HepG2 (cell line): ENCODE results near the gene SMYD1. TPM values are rescaled to one million over a fixed set of nuclear protein-coding genes. Genes with fewer than 3 reads are reported as not detected.

Source experiments
- ATAC-seq: fragments of 200-7000 bp; cut with Tn5 transposase; 3 replicates; pipeline ENCODE4 v1.9.1; 2020; ENCODE audit warnings: mild to moderate bottlenecking, moderate library complexity
- BruUV-seq: library from RNA; stranded (reverse); fragments of 400-500 nt; replicated peaks from 2 replicates; lab custom pipeline; 2021; lab: Mats Ljungman, UMichigan
- CTCF ChIA-PET: fragments of 300-600 bp; formaldehyde crosslinking; extraction: SDS; loops from one replicate; lab custom pipeline; 2021; ENCODE audit warnings: low total read pairs, inconsistent platforms, low intra/inter-chr PET ratio; lab: Yijun Ruan, JAX
- POLR2A ChIA-PET: fragments of 350-600 bp; sonication (Branson Sonifier 250); formaldehyde crosslinking; loops from one replicate; lab custom pipeline; 2020; ENCODE audit warnings: antibody characterized with exemption, inconsistent platforms; lab: Yijun Ruan, JAX
- DNase-seq: peaks from one replicate; pipeline ENCODE4 v3.0.0-alpha.2; 2015; ENCODE audit warnings: low spot score
- FAIRE-seq: peaks from 3 replicates; lab custom pipeline; 2011; peaks lifted over from hg19 to GRCh38; lab: Jason Lieb, UNC
- H2AFZ ChIP-seq: one replicate; pipeline ENCODE4 v1.6.1; 2011; ENCODE audit warnings: low read length, inconsistent platforms
- H3K27ac ChIP-seq: fragments of 300-600 bp; 3 replicates; pipeline ENCODE4 v1.8.0; 2011; ENCODE audit warnings: mixed run types, mild to moderate bottlenecking, mixed read lengths, low read length, inconsistent platforms; ENCODE audit not compliant: insufficient read depth; ENCODE audit errors: extremely low read length
- H3K27me3 ChIP-seq, 2 experiments: fragments of 200-600 bp in 1 of 2; 2 replicates in 1 of 2; 3 replicates in 1 of 2; pipeline versions ENCODE4 v1.6.0 to v1.8.0; 2011; ENCODE audit warnings: low read length in 2 of 2, mild to moderate bottlenecking in 2 of 2, moderate library complexity in 2 of 2, inconsistent platforms in 1 of 2; ENCODE audit not compliant: insufficient read depth in 2 of 2, control insufficient read depth in 1 of 2
- H3K36me3 ChIP-seq, 2 experiments: fragments of 200-600 bp in 1 of 2; replicated peaks in 1 of 2; 2 replicates in 1 of 2; 3 replicates in 1 of 2; pipeline versions ENCODE4 v1.5.1 to v1.8.0; 2011; ENCODE audit warnings: low read length in 2 of 2, inconsistent platforms in 1 of 2; ENCODE audit not compliant: insufficient read depth in 2 of 2, control insufficient read depth in 1 of 2
- H3K4me1 ChIP-seq: 2 replicates; pipeline ENCODE4 v1.5.1; 2012; ENCODE audit warnings: low read length, inconsistent platforms; ENCODE audit not compliant: insufficient read depth
- H3K4me2 ChIP-seq: 2 replicates; pipeline ENCODE4 v1.6.0; 2011; ENCODE audit warnings: low read depth, low read length, inconsistent platforms
- H3K4me3 ChIP-seq, 3 experiments: fragments of 200-600 bp in 1 of 3; sonication (generic), shearing (Covaris generic) in 1 of 3; replicated peaks in 1 of 3; 2 replicates each; pipeline ENCODE4 v1.5.1; 2011 to 2016; ENCODE audit warnings: low read length in 3 of 3, inconsistent platforms in 2 of 3, low read depth in 2 of 3, mild to moderate bottlenecking in 2 of 3, control low read depth in 1 of 3, mixed read lengths in 1 of 3; ENCODE audit not compliant: insufficient read depth in 1 of 3
- H3K79me2 ChIP-seq: one replicate; pipeline ENCODE4 v1.6.1; 2011; ENCODE audit warnings: low read length, inconsistent platforms; ENCODE audit not compliant: insufficient read depth
- H3K9ac ChIP-seq: 2 replicates; pipeline ENCODE4 v1.6.0; 2011; ENCODE audit warnings: mild to moderate bottlenecking, low read depth, low read length, inconsistent platforms; ENCODE audit not compliant: insufficient read depth
- H3K9me3 ChIP-seq: 2 replicates; pipeline ENCODE4 v1.5.1; 2012; ENCODE audit warnings: mild to moderate bottlenecking, low read length
- H4K20me1 ChIP-seq: 2 replicates; pipeline ENCODE4 v1.6.0; 2011; ENCODE audit warnings: inconsistent platforms, mild to moderate bottlenecking, low read length, moderate library complexity; ENCODE audit not compliant: insufficient read depth
- IRF2 ChIP-seq: IDR thresholded peaks from 2 replicates; pipeline ENCODE4 v1.6.1; 2018; ENCODE audit warnings: missing genetic modification reagents, missing compliant biosample characterization
- ZNF792 ChIP-seq: IDR thresholded peaks from 2 replicates; pipeline ENCODE4 v1.6.1; 2016
- WGBS: methylation state at CpG from one replicate; pipeline ENCODE4 v1.1.6; 2017; ENCODE audit warnings: low lambda C conversion rate; 5-methylcytosine and 5-hydroxymethylcytosine counted together
- in situ Hi-C: cut with HindIII; loops from 2 replicates; pipeline ENCODE4 v1.10.0; 2017; ENCODE audit warnings: low pct_unique_long_range_greater_than_20kb; ENCODE audit not compliant: extremely low pct_ligation_motif_present
- intact Hi-C: fragments of 100-400 bp; cut with micrococcal nuclease; formaldehyde crosslinking; loops from one replicate; pipeline ENCODE4 v1.10.0; 2022; ENCODE audit not compliant: unreplicated experiment
- polyA plus RNA-seq, 8 experiments: library from polyadenylated mRNA; depleted of rRNA in 3 of 8; stranded (reverse) in 7 of 8; unstranded in 1 of 8; fragments of >200 nt; fragmentation: Illumina TruSeq in 4 of 8; extraction: Trizol in 4 of 8; gene quantifications; 2 replicates each; pipeline versions ENCODE4 v1.2.1 to v1.2.3, GENCODE V29; 2011 to 2016; ENCODE audit warnings: low read depth in 4 of 8, missing spikeins in 1 of 8, mixed read lengths in 1 of 8; ENCODE audit not compliant: insufficient read depth in 1 of 8
- total RNA-seq, 5 experiments: library from RNA; depleted of rRNA; stranded (reverse); fragments of >200 nt; fragmentation: Illumina TruSeq; extraction: Trizol; gene quantifications; 2 replicates each; pipeline ENCODE4 v1.2.3, GENCODE V29; 2016; ENCODE audit warnings: low read depth in 1 of 5
- TF ChIP-seq, protein P1 (sequence below): sonication (generic); formaldehyde crosslinking; IDR thresholded peaks from 2 replicates; pipeline ENCODE4; 2020; ENCODE audit warnings: missing genetic modification reagents, mild to moderate bottlenecking, borderline replicate concordance
- TF ChIP-seq, protein P2 (sequence below): IDR thresholded peaks from 2 replicates; pipeline ENCODE4 v1.6.1; 2016; ENCODE audit warnings: missing genetic modification reagents, missing compliant biosample characterization
- TF ChIP-seq, protein P3 (sequence below): sonication (generic); formaldehyde crosslinking; IDR thresholded peaks from 2 replicates; pipeline ENCODE4 v1.4.0; 2020; ENCODE audit warnings: missing genetic modification reagents
- TF ChIP-seq, protein P4 (sequence below): sonication (generic); formaldehyde crosslinking; IDR thresholded peaks from 2 replicates; pipeline ENCODE4 v1.4.0; 2020; ENCODE audit warnings: missing genetic modification reagents

SMYD1 gene
- total and polyA plus RNA-seq, 2 of the 13 experiments (the other 11 are each of a cell fraction or from before 2014, with no cell fraction given) = not detected

DNA sequence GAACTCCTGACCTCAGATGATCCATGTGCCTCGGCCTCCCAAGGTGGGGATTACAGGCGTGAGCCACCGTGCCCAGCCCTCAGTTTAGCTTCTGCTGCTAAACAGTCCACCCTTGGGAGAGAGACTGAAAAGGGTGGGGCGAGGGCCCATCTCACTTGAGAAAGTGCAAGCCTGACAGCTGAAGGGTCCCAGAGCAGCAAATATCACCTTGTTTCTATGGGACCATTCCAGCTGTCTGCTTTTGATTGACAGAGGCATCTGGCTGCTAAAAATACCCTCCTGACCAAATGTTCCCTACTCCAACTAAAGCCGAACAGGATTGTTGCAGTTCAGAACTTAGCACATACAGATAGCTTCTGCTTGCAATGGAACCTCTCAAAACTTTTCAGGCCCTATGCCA, 436 bp upstream of the SMYD1 start:
- BruUV-seq = no TSS peak
- no peaks in the 10 kb centered on the region for H3K36me3 ChIP-seq
- DNase-seq = no peak
- H3K27ac ChIP-seq = no peak overlapping the region
- intact Hi-C loops (no loop called here), in situ Hi-C loops (loop anchor here (25.0 kb wide), 1 partner anchor 395 kb away; the partner anchor contains the start of gene FOXI3)
- no peak overlapping the region for H3K4me2 ChIP-seq
- no peaks in the 10 kb centered on the region for H3K79me2 ChIP-seq
- ChIA-PET POLR2A (no interaction called here), CTCF (no interaction called here)
- TF ChIP-seq, protein P1, sequence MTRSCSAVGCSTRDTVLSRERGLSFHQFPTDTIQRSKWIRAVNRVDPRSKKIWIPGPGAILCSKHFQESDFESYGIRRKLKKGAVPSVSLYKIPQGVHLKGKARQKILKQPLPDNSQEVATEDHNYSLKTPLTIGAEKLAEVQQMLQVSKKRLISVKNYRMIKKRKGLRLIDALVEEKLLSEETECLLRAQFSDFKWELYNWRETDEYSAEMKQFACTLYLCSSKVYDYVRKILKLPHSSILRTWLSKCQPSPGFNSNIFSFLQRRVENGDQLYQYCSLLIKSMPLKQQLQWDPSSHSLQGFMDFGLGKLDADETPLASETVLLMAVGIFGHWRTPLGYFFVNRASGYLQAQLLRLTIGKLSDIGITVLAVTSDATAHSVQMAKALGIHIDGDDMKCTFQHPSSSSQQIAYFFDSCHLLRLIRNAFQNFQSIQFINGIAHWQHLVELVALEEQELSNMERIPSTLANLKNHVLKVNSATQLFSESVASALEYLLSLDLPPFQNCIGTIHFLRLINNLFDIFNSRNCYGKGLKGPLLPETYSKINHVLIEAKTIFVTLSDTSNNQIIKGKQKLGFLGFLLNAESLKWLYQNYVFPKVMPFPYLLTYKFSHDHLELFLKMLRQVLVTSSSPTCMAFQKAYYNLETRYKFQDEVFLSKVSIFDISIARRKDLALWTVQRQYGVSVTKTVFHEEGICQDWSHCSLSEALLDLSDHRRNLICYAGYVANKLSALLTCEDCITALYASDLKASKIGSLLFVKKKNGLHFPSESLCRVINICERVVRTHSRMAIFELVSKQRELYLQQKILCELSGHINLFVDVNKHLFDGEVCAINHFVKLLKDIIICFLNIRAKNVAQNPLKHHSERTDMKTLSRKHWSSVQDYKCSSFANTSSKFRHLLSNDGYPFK (CRISPR knock-in tag) = no peak
- TF ChIP-seq IRF2 (CRISPR knock-in tag) (no peak), ZNF792 (CRISPR knock-in tag) (no peak)
- TF ChIP-seq, protein P2, sequence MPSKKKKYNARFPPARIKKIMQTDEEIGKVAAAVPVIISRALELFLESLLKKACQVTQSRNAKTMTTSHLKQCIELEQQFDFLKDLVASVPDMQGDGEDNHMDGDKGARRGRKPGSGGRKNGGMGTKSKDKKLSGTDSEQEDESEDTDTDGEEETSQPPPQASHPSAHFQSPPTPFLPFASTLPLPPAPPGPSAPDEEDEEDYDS = no peak
- H4K20me1 ChIP-seq = no peaks in the 10 kb centered on the region
- no peaks in the 10 kb centered on the region for H3K9me3 ChIP-seq
- 55% methylated on average over 5 of the region's 5 CpGs for WGBS
- H2AFZ ChIP-seq = no peak overlapping the region
- no peak for ATAC-seq
- peaks cover 3 to 6% of the 10 kb centered on the region in 2 experiments; a peak in 2 of 5 replicates for H3K27me3 ChIP-seq
- H3K9ac ChIP-seq = no peak overlapping the region
- no peak for FAIRE-seq
- H3K4me1 ChIP-seq = peaks cover 6% of the 10 kb centered on the region
- H3K4me3 ChIP-seq = no peak overlapping the region

GRCh38 chr2:88068044-88068443, 419 bp downstream of the SMYD1 start:
- 28% methylated on average over 2 of the region's 2 CpGs for WGBS
- BruUV-seq = no TSS peak
- in situ Hi-C loops = loop anchor here (25.0 kb wide), 1 partner anchor 394 kb away; the partner anchor contains the start of gene FOXI3
- FAIRE-seq (no peak), DNase-seq (no peak), ATAC-seq (no peak)
- H3K4me2 ChIP-seq = no peak overlapping the region
- H3K36me3 ChIP-seq = no peaks in the 10 kb centered on the region
- no peak overlapping the region for H3K9ac ChIP-seq
- H3K79me2 ChIP-seq = no peaks in the 10 kb centered on the region
- POLR2A ChIA-PET = no interaction called here
- no peak overlapping the region for H3K4me3 ChIP-seq
- no peaks in the 10 kb centered on the region for H3K4me1 ChIP-seq
- intact Hi-C loops = loop anchor here (2.0 kb wide), 1 partner anchor 55 kb away; no protein-coding TSS in a partner anchor
- no peak overlapping the region for H3K27ac ChIP-seq
- CTCF ChIA-PET = no interaction called here
- H2AFZ ChIP-seq = no peak overlapping the region
- no peaks in the 10 kb centered on the region for H3K9me3 ChIP-seq
- no peaks in the 10 kb centered on the region for H4K20me1 ChIP-seq
- peaks cover 3% of the 10 kb centered on the region in 2 experiments; a peak in 2 of 5 replicates for H3K27me3 ChIP-seq
- TF ChIP-seq, protein P3, sequence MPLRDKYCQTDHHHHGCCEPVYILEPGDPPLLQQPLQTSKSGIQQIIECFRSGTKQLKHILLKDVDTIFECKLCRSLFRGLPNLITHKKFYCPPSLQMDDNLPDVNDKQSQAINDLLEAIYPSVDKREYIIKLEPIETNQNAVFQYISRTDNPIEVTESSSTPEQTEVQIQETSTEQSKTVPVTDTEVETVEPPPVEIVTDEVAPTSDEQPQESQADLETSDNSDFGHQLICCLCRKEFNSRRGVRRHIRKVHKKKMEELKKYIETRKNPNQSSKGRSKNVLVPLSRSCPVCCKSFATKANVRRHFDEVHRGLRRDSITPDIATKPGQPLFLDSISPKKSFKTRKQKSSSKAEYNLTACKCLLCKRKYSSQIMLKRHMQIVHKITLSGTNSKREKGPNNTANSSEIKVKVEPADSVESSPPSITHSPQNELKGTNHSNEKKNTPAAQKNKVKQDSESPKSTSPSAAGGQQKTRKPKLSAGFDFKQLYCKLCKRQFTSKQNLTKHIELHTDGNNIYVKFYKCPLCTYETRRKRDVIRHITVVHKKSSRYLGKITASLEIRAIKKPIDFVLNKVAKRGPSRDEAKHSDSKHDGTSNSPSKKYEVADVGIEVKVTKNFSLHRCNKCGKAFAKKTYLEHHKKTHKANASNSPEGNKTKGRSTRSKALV (CRISPR knock-in tag) = no peak
- TF ChIP-seq, protein P4, sequence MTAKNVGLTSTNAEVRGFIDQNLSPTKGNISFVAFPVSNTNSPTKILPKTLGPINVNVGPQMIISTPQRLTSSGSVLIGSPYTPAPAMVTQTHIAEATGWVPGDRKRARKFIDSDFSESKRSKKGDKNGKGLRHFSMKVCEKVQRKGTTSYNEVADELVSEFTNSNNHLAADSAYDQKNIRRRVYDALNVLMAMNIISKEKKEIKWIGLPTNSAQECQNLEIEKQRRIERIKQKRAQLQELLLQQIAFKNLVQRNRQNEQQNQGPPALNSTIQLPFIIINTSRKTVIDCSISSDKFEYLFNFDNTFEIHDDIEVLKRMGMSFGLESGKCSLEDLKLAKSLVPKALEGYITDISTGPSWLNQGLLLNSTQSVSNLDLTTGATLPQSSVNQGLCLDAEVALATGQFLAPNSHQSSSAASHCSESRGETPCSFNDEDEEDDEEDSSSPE (CRISPR knock-in tag) = no peak
